H1 (cell line): ENCODE data around the gene MACROD2. TPM values are rescaled to one million over a fixed set of nuclear protein-coding genes. Genes with fewer than 3 reads are reported as not detected.

Experiments used
- CTBP2 ChIP-seq: IDR thresholded peaks from 2 replicates; pipeline ENCODE4 v1.7.0; 2011; ENCODE audit warnings: borderline replicate concordance, mild to moderate bottlenecking, moderate library complexity, mixed read lengths, low read length; ENCODE audit not compliant: insufficient read depth, insufficient read length
- RFX5 ChIP-seq: IDR thresholded peaks from 2 replicates; pipeline ENCODE4 v1.6.1; 2011; ENCODE audit warnings: low read depth, low read length, improper control_type of control experiment, borderline replicate concordance
- polyA plus RNA-seq, 7 experiments: library from polyadenylated mRNA; depleted of rRNA in 3 of 7; stranded (reverse) in 5 of 7; unstranded in 2 of 7; fragments of >200 nt in 5 of 7; fragments of 200-250 nt in 2 of 7; gene quantifications; 1 replicate in 5 of 7; 2 replicates in 1 of 7; 4 replicates in 1 of 7; pipeline versions ENCODE4 v1.2.1 to v1.2.3, GENCODE V29; 2011 to 2013; ENCODE audit warnings: missing spikeins in 2 of 7, mixed read lengths in 2 of 7
- total RNA-seq: library from RNA; stranded (reverse); fragmentation: NEBNext Ultra II Directional; extraction: Animal tissue kit (Norgen Biotek cat#: 25700); gene quantifications from 2 replicates; pipeline ENCODE4 v1.2.1, GENCODE V29; 2021
- TF ChIP-seq, protein P1 (sequence below): fragments of 300-600 bp; sonication (generic); IDR thresholded peaks from 2 replicates; pipeline ENCODE4 v1.7.1; 2012; ENCODE audit warnings: low read length, moderate library complexity, mild to moderate bottlenecking, inconsistent platforms; ENCODE audit not compliant: insufficient replicate concordance

Gene MACROD2
- total and polyA plus RNA-seq, 2 of the 8 experiments (the other 6 are each of a cell fraction or from before 2014, with no cell fraction given): 0.70 to 3.9 TPM

- TF ChIP-seq, protein P1, sequence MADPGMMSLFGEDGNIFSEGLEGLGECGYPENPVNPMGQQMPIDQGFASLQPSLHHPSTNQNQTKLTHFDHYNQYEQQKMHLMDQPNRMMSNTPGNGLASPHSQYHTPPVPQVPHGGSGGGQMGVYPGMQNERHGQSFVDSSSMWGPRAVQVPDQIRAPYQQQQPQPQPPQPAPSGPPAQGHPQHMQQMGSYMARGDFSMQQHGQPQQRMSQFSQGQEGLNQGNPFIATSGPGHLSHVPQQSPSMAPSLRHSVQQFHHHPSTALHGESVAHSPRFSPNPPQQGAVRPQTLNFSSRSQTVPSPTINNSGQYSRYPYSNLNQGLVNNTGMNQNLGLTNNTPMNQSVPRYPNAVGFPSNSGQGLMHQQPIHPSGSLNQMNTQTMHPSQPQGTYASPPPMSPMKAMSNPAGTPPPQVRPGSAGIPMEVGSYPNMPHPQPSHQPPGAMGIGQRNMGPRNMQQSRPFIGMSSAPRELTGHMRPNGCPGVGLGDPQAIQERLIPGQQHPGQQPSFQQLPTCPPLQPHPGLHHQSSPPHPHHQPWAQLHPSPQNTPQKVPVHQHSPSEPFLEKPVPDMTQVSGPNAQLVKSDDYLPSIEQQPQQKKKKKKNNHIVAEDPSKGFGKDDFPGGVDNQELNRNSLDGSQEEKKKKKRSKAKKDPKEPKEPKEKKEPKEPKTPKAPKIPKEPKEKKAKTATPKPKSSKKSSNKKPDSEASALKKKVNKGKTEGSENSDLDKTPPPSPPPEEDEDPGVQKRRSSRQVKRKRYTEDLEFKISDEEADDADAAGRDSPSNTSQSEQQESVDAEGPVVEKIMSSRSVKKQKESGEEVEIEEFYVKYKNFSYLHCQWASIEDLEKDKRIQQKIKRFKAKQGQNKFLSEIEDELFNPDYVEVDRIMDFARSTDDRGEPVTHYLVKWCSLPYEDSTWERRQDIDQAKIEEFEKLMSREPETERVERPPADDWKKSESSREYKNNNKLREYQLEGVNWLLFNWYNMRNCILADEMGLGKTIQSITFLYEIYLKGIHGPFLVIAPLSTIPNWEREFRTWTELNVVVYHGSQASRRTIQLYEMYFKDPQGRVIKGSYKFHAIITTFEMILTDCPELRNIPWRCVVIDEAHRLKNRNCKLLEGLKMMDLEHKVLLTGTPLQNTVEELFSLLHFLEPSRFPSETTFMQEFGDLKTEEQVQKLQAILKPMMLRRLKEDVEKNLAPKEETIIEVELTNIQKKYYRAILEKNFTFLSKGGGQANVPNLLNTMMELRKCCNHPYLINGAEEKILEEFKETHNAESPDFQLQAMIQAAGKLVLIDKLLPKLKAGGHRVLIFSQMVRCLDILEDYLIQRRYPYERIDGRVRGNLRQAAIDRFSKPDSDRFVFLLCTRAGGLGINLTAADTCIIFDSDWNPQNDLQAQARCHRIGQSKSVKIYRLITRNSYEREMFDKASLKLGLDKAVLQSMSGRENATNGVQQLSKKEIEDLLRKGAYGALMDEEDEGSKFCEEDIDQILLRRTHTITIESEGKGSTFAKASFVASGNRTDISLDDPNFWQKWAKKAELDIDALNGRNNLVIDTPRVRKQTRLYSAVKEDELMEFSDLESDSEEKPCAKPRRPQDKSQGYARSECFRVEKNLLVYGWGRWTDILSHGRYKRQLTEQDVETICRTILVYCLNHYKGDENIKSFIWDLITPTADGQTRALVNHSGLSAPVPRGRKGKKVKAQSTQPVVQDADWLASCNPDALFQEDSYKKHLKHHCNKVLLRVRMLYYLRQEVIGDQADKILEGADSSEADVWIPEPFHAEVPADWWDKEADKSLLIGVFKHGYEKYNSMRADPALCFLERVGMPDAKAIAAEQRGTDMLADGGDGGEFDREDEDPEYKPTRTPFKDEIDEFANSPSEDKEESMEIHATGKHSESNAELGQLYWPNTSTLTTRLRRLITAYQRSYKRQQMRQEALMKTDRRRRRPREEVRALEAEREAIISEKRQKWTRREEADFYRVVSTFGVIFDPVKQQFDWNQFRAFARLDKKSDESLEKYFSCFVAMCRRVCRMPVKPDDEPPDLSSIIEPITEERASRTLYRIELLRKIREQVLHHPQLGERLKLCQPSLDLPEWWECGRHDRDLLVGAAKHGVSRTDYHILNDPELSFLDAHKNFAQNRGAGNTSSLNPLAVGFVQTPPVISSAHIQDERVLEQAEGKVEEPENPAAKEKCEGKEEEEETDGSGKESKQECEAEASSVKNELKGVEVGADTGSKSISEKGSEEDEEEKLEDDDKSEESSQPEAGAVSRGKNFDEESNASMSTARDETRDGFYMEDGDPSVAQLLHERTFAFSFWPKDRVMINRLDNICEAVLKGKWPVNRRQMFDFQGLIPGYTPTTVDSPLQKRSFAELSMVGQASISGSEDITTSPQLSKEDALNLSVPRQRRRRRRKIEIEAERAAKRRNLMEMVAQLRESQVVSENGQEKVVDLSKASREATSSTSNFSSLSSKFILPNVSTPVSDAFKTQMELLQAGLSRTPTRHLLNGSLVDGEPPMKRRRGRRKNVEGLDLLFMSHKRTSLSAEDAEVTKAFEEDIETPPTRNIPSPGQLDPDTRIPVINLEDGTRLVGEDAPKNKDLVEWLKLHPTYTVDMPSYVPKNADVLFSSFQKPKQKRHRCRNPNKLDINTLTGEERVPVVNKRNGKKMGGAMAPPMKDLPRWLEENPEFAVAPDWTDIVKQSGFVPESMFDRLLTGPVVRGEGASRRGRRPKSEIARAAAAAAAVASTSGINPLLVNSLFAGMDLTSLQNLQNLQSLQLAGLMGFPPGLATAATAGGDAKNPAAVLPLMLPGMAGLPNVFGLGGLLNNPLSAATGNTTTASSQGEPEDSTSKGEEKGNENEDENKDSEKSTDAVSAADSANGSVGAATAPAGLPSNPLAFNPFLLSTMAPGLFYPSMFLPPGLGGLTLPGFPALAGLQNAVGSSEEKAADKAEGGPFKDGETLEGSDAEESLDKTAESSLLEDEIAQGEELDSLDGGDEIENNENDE: no peak
- no peak for TF ChIP-seq RFX5
- no peak for TF ChIP-seq CTBP2
Measured at GRCh38 chr20:14732343-14732742, 737.0 kb downstream of the MACROD2 start (continued).
